Ectodermal cell (in vitro differentiated cells): ENCODE data around the gene MTCH2.
"Not testable (repeated sequence)": the region's sequence is repeated elsewhere in the genome, so short reads cannot be mapped to it uniquely, and the experiment has no call there.

Experiments
- H3K27ac ChIP-seq: 2 replicates; pipeline ENCODE4 v1.7.0; 2013; ENCODE audit warnings: mild to moderate bottlenecking, low read depth, low read length; ENCODE audit not compliant: insufficient read depth, poor library complexity, severe bottlenecking
- H3K27me3 ChIP-seq: 2 replicates; pipeline ENCODE4 v1.7.0; 2013; ENCODE audit warnings: mild to moderate bottlenecking, low read length; ENCODE audit not compliant: insufficient read depth, control insufficient read depth, poor library complexity, severe bottlenecking
- H3K36me3 ChIP-seq: one replicate; pipeline ENCODE4 v1.7.0; 2013; ENCODE audit warnings: low read length; ENCODE audit not compliant: control insufficient read depth, insufficient read depth
- H3K4me1 ChIP-seq: one replicate; pipeline ENCODE4 v1.7.0; 2013; ENCODE audit warnings: low read length; ENCODE audit not compliant: control insufficient read depth, insufficient read depth
- H3K4me3 ChIP-seq: 2 replicates; pipeline ENCODE4 v1.7.0; 2013; ENCODE audit warnings: low read depth, low read length, control low read depth; ENCODE audit not compliant: insufficient read depth
- H3K9me3 ChIP-seq: 2 replicates; pipeline ENCODE4 v1.7.0; 2013; ENCODE audit warnings: mild to moderate bottlenecking, low read length, moderate library complexity; ENCODE audit not compliant: control insufficient read depth
- WGBS, 2 experiments: methylation state at CpG; one replicate each; pipeline ENCODE4 v1.1.7; 2013; ENCODE audit warnings: missing lambda C conversion rate in 2 of 2; 5-methylcytosine and 5-hydroxymethylcytosine counted together

MTCH2 gene

DNA sequence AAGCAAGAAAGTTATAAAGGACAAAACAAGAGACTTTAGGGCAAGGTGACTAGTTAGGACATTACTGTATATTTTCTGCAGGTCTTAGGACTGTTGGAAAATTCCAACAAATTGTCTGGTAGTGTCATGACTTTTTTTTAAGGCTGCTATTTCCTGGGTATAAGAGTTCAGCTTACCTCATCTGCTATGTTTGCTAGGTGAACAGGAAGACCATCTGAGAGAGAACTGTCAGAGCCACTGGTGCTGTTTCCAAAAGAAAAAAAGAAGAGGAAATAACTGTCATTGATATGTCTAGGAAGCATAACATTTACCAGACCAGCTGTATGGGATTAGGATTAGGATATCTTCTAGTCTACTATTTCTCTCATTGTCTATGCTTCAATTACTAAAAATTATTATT is 26.3 kb upstream of the MTCH2 start:
- Histone ChIP-seq H3K27me3 (no peaks in the 10 kb centered on the region), H3K9me3 (no peaks in the 10 kb centered on the region), H3K4me1 (no peaks in the 10 kb centered on the region), H3K36me3 (no peaks in the 10 kb centered on the region), H3K27ac (no peak overlapping the region), H3K4me3 (no peak overlapping the region)

DNA sequence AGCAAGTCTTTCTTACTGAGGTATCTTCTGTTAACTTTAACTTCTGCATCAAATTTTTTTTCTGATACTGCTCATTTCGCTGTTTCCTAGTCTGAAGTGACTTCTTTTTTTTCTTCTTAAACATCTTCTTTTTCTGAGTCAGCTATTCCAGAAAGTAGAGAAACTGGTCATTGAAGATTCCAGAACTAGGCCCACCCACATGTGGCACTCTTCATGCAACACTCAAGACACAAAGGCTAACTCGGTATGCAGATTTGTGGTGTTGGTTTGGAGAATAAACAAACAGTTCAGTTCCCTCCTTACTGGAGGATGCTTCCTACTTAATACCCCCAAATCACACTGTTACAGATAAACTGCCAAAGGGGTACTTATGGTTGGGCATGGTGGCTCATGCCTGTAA is 25.2 kb upstream of the MTCH2 start:
- no peaks in the 10 kb centered on the region for H3K36me3 ChIP-seq
- 85 to 100% methylated on average over 1 to 2 of the region's 2 CpGs for WGBS, 2 experiments

DNA sequence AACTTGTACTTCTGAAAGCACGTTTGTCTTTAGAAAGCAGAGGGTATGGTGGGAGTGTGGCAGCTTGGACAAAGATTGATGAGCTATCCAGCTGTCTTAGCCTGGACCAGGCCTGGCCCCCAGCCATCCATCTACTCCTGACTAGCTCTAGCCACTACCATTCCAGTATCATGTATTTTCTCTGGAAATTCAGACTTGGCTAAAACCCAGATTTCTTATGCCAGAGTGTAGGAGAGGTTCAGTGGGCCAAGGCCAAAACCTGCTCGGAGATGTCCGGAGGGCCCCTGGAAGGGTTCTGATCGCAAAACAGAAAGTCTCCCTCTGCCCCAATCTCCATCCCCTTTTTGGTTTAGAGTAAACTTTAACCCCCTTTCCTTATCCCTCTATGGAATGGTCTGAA is 24.8 kb upstream of the MTCH2 start:
- Histone ChIP-seq H3K4me1 (no peaks in the 10 kb centered on the region), H3K27me3 (no peaks in the 10 kb centered on the region), H3K36me3 (no peaks in the 10 kb centered on the region), H3K27ac (no peak overlapping the region), H3K9me3 (no peaks in the 10 kb centered on the region), H3K4me3 (no peak overlapping the region)
- 79 to 95% methylated on average over 4 of the region's 4 CpGs for WGBS, 2 experiments

More for the DNA sequence above, 25.2 kb upstream of the MTCH2 start:
- H3K27me3 ChIP-seq: no peaks in the 10 kb centered on the region
- H3K9me3 ChIP-seq: no peaks in the 10 kb centered on the region
- no peaks in the 10 kb centered on the region for H3K4me1 ChIP-seq
- H3K4me3 ChIP-seq: no peak overlapping the region
- no peak overlapping the region for H3K27ac ChIP-seq

DNA sequence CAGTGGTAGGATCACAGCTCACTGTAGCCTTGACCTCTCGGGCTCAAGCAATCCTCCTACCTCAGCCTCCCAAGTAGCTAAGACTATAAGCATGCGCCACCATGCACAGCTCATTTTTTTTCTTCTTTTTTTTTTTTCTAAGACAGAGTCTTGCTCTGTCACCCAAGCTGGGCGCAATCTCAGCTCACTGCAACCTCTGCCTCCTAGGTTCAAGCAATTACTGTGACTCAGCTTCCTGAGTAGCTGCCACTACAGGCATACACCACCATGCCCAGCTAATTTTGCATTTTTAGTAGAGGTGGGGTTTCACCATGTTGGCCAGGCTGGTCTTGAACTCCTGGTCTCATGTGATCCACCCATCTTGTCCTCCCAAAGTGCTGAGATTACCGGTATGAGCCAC is 22.6 kb upstream of the MTCH2 start:
- WGBS, 2 experiments: 90 to 92% methylated on average over 4 of the region's 4 CpGs
- H3K27ac ChIP-seq, H3K27me3 ChIP-seq, H3K9me3 ChIP-seq, H3K4me1 ChIP-seq, H3K36me3 ChIP-seq, H3K4me3 ChIP-seq: not testable (repeated sequence)

DNA sequence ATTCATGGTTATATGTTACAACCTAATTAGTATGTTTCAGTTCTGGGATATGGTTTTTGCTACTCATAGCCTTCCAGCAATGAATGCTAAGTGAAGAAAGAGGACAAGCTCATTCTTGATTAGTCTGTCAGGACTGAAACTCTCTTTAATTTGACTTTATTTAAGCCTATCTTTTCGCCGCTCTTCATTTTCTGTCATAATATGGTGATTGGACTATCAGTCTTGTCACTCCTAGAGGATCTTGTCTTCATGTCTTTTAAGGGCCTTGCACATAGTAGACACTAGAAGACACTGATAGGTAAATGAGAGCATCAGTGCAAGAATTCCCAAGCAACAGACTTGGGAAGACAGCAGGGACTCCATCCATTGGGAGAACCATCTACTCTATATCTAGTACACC is 18.9 kb upstream of the MTCH2 start:
- Histone ChIP-seq H3K9me3 (no peaks in the 10 kb centered on the region), H3K4me1 (no peaks in the 10 kb centered on the region), H3K27ac (no peak overlapping the region), H3K27me3 (no peaks in the 10 kb centered on the region), H3K4me3 (no peak overlapping the region), H3K36me3 (no peaks in the 10 kb centered on the region)
- WGBS, 2 experiments: 98 to 100% methylated on average over 2 of the region's 2 CpGs

DNA sequence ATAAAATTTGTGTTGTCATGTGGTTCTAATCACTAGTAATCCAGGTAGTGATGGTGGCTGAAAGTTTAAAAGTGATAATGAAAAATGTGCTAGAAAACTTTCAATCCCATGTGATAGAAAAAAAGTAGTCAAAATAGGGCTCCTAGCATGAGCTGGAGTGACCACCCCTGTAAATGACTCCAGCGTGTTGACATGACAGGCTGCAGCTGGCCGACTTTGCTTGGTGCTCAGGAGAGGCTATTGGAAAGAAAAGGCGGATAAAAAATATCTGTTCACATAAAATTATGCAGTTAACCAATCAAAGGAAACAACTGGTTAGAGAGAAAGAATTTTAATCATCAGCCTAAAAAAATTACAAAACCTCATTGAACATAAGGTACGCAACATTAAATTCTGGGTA is 16.9 kb upstream of the MTCH2 start:
- 80 to 91% methylated on average over 2 to 4 of the region's 4 CpGs for WGBS, 2 experiments
- H3K4me3 ChIP-seq: no peak overlapping the region
- H3K27me3 ChIP-seq: no peaks in the 10 kb centered on the region
- H3K4me1 ChIP-seq: no peaks in the 10 kb centered on the region
- no peak overlapping the region for H3K27ac ChIP-seq
- no peaks in the 10 kb centered on the region for H3K9me3 ChIP-seq
- H3K36me3 ChIP-seq: no peaks in the 10 kb centered on the region

DNA sequence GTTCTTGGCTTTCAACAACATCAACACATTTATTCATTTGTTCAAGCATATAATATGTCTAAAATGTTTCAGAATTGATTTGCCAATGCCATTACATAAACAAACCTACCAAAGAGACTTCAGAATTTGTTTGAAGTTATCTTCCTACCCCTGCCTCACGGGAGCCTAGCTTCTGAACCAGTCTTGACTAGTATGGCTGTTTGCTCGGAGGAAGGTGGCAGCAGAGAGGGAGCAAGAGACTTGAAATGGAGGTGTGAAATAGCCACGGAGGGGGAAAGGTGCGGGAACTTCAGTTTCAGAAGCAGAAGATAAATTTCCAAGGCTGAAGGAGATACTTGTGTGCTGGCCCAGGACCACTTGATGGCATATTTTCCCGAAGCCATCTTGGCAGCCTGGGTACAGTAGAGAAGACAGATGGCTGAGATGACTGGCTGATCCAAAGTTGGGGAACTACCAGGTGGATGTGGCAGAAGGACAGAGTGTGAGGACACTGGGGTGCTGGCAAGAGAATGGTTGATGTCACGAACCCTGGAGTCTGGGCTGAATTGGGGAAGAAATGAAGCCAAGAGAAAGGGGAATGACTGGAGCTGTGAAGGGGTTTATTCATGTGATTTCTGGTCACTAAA is 14.0 kb upstream of the MTCH2 start:
- Histone ChIP-seq H3K27me3 (no peaks in the 10 kb centered on the region), H3K27ac (no peak overlapping the region), H3K9me3 (no peaks in the 10 kb centered on the region), H3K4me1 (no peaks in the 10 kb centered on the region), H3K36me3 (no peaks in the 10 kb centered on the region), H3K4me3 (no peak overlapping the region)
- WGBS, 2 experiments: 78 to 79% methylated on average over 6 of the region's 6 CpGs

DNA sequence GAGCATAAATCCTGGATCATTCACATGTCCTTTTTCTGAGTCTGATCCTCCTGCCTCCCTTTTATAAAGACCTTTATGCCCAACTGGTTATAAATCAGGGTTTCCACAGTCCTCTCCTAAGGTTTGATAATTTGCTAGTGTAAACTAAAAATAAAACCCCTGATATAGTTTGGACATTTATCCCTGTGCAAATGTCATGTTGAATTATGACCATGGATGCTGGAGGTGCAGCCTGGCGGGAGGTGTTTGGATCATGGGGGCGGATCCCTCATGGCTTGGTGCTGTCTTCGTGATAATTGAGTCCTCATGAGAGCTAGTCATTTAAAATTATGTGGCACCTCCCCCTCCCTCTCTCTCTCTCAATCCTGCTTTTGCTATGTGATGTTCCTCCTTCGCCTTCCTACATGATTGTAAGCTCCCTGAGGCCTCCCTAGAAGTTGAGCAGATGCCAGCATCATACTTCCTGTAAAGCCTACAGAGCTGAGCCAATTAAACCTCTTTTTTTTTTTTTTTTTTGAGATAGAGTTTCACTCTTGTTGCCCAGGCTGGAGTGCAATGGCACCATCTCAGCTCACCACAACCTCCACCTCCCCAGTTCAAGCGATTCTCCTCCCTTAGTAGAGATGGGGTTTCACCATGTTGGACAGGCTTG is 9.6 kb upstream of the MTCH2 start:
- no peak overlapping the region for H3K27ac ChIP-seq
- H3K9me3 ChIP-seq: no peaks in the 10 kb centered on the region
- H3K4me3 ChIP-seq: no peak overlapping the region
- no peaks in the 10 kb centered on the region for H3K36me3 ChIP-seq
- WGBS, 2 experiments: 94 to 96% methylated on average over 5 of the region's 5 CpGs
- H3K27me3 ChIP-seq: no peaks in the 10 kb centered on the region
- H3K4me1 ChIP-seq: no peaks in the 10 kb centered on the region

DNA sequence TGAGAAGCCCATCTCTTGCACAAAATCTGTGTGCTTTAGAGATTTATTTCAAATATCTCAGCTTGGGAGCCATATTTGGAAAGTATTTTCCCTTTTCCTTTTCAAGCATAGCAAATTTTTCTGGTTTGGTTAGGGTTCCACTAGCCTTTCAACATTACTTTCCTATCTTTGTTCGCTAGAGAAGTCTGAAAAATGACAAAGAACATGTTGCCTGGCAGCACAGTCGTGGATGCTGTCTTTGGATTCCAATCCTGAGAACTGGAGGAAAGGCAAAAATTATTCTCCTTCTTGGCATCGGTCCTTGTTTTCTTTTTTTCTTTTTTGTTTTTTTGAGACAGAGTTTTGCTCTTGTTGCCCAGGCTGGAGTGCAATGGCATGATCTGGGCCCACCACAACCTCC is 6.9 kb upstream of the MTCH2 start:
- Histone ChIP-seq H3K27me3 (no peaks in the 10 kb centered on the region), H3K4me3 (no peak overlapping the region), H3K9me3 (no peaks in the 10 kb centered on the region), H3K4me1 (no peaks in the 10 kb centered on the region), H3K27ac (no peak overlapping the region), H3K36me3 (no peaks in the 10 kb centered on the region)
- 92 to 93% methylated on average over 3 of the region's 3 CpGs for WGBS, 2 experiments

DNA sequence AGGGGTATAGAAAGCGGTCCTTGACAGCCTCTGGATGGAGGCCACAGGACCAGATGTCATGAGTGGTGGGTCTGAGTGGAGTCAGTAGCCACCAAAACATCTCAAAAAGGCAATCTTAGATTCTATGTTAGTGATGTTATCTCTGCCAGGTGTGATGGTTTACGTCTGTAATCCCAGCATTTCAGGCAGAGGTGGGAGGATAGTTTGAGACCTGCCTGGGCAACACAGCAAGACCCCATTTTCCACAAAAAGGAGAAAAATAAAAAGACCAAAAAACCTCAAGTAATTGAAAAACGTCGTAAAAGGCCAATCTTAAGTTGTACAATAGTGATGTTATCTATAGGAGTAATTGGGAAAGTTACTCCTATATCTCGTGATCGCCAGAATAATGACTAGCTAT is 3.7 kb upstream of the MTCH2 start:
- Histone ChIP-seq H3K4me3 (no peak overlapping the region), H3K27ac (no peak overlapping the region), H3K9me3 (no peaks in the 10 kb centered on the region), H3K36me3 (no peaks in the 10 kb centered on the region), H3K4me1 (peaks cover 4% of the 10 kb centered on the region), H3K27me3 (no peaks in the 10 kb centered on the region)
- 93% methylated on average over 6 of the region's 6 CpGs for WGBS, 2 experiments
